Raji (cell line): ENCODE results near the gene PTPRA.

ENCODE experiments used
- POLR2A ChIP-seq: IDR thresholded peaks from 2 replicates; pipeline ENCODE4 v1.6.1; 2011; ENCODE audit warnings: low read depth, low read length, control low read depth; ENCODE audit not compliant: insufficient read depth

Gene PTPRA

DNA sequence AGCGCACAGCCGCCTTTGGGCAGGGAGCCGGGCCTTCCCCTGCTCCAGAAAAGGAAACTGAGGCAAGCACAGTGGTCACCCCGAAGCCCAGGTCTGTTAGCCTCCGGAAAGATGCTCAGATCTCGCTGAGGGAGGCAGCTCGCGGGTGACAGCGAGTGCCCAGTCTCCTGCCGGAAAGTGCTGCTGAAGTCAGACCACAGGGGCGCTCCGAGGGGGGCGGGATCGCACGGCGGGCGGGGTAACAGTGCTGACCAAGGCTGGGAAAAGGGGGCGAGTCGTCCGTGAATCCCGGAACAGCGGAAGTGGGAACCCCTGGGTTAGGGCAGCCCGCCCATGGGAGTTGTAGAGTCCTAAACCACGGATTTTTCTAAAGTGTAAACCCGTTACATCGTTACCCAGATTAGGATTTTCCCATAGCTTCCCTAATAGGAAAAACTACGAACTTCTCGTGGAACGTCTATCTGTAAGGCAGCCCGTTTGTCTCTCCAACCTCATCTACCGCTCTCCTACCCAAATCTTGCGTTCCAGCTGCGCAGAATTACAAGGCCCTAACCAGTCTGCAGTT, 32.2 kb upstream of the PTPRA start:
- TF ChIP-seq POLR2A, result no peak

DNA sequence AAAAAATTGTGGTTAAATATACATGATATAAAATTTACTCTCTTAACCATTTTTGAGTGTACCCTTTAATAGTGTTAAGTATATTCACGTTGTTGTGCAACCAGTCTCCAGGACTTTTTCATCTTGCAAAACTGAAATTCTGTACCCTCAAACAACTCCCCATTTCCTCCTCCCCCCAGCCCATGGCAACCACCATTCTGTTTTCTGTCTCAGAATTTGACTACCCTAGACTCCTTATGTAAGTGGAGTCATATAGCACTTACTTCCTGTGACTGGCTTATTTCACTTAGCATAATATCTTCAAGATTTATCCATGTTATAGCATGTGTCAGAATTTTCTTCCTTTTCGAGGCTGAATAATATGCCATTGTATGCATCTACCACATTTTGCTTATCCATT, 27.7 kb upstream of the PTPRA start:
- no peak for TF ChIP-seq POLR2A

DNA sequence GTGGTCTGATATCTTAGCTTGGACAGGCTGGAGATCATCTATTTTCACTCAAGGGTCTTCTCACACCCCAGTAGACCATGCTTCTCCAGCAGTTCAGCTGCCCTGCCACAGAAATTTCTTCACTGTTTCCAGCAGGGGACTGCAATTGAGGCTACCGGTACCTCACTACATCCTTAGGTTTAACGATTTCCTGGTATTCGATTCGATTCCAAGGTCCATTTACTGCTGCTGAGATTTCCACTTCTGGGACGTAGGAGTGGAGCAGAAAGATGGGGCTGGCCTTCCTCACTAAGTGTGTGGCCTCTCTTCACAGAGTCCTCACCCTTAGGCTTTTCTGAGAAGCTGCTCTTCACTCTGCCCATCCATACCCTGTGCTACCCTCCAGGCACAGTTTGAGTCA, 26.6 kb upstream of the PTPRA start:
- TF ChIP-seq POLR2A, result no peak

DNA sequence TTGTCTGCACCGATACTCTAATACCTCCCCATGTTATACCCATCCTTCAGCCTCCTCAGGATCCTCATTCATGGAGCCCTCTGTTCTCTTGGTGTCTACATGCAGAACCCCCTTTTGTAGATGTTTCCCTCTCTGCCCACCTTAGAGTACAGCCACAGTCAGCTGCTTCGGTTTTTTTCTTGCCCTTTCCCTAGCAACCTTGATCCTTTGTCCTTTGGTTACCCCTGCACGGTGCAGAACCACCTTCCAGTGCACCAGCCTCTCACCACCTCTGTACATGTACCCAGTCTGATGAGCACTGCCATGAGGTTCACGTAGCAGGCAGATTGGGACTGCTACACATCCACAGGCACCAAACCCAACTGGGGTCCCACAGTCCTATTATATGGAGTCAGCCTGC, 25.5 kb upstream of the PTPRA start:
- TF ChIP-seq POLR2A, result no peak

DNA sequence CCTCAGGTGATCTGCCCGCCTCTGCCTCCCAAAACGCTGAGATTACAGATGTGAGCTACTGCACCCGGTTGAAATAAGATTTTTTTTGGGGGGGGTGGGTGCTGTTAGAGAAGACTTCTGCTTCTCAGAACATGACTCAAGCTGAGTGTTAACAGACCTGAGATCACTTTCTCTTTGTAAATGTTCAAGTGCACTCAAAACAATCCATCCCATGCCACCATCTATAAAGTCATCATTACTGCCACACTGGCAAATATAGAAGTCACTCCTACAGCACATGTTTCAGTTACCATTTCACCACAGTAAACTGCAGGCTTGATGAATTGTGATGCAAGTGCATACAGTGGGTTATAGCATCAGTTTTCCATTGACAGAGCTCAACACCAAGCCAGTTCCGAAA, 23.8 kb upstream of the PTPRA start:
- TF ChIP-seq POLR2A, result no peak

DNA sequence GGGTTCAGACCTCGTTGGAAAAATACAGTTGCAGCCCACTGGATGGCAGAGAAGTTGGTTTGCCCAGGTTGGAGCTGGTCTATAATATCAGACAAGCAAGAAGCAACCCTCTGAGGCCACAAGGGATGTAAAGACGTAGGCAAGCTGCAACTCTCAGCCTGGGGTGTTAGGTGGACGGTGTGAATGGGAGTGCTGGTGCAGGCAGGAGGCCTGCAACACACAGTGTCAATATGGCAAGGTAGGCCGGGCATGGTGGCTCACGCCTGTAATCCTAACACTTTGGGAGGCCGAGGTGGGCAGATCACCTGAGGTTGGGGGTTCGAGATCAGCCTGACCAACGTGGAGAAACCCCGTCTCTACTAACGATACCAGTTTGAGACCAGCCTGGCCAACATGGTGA, 22.2 kb upstream of the PTPRA start:
- TF ChIP-seq POLR2A, result no peak

DNA sequence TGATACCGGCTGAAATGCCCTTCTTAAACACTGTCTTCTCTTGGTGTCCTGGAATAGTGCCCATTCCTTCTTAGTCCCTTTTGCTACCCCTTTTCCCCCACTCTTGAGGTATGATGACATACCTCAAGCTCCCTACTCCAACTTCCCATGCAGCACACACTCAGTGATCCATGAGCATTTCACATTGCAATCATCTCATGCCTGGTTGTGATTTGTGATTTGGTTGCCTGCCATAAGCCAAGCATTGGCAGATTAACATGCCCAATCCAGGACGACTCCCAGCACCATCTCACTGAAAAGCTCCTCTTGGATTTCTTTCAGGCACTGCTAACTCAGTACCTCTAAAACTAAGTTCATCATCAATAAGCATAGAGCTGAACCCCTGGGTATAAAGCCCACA, 14.7 kb upstream of the PTPRA start:
- TF ChIP-seq POLR2A, result no peak

DNA sequence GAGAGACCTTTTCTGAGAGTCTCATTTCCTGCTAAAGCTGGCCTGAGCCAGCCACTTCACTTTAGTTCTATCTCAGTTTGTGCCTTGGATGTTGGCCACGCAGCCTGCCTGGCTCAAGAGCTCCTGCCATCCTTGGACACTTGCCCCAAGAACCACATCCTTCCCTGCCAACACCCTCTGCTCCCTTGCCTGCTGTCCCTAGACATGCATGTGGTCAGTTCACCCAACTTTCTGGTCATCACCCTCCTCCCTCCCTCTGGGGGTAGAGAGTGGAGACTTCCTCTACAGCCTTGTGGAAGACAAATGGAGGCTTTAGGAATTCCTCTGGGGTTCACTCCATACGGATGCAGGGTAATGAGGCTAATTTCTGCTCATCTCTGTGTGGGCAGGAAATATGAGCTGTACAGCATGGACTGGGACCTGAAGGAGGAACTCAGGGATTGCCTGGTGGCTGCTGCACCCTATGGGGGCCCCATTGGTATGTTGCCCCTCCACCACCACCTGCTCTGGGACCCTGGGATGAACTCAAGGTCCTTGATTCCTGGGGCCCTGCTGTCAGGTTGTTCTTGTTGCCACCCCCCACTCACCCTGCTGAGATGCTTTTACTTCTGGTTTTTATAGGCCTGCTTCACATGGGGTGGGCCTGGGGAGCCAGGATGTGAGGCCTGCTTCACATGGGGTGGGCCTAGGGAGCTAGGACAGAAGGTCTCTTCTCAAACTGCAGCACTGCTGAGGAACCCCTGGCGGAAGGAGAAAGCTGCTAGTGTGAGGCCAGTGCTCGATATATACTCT, 13.8 kb upstream of the PTPRA start:
- TF ChIP-seq POLR2A, result no peak

DNA sequence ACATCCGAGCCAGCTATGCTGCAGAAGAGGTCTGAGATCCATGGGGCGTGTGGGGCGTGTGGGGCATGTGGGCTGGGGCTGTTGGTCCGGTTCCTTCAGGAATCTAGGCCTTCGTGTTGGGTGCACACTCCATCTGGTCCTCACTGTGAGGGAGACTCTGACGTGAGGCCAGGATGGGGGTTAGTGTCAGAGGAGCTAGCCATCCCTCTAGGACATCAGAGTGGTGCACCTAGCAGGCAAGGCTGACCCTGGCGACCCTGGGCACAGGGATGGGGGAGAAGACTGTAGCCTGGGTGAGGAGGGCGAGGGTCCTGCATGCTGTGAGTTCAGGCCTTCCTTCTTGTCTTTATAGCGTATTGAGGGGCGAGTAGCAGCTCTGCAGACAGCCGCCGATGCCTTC, 8.7 kb upstream of the PTPRA start:
- no peak for TF ChIP-seq POLR2A

DNA sequence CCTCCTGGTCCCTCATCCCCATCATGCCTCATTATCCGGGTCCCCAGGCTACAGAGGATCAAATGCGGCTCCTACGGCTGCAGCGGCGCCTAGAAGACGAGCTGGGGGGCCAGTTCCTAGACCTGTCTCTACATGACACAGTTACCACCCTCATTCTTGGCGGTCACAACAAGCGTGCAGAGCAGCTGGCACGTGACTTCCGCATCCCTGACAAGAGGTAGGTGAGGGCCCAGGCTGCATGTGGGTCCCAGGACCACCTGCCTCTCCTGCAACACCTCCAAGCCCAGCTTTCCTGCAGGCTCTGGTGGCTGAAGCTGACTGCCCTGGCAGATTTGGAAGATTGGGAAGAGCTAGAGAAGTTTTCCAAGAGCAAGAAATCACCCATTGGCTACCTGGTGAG, 8.2 kb upstream of the PTPRA start:
- TF ChIP-seq POLR2A, result no peak

DNA sequence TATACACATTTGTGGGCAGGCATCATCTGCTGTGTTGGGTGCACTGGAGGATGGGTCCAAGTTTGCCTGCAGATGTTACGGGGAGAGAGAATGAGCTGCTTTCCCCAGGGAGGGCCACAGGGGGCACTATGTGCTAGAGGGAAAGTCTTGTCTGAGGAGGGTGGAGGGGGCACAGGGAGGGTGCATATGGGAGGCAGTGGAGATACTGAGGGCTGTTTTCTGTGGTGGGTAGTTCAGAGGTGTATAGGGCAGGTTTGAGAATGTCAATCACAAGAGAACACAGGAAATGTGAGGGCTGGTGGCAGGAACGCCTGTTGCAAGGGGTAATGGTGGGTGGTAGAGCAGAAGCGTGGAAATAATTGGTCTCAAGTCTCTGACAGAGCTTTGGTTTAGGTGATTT, 7.7 kb upstream of the PTPRA start:
- TF ChIP-seq POLR2A, result no peak

DNA sequence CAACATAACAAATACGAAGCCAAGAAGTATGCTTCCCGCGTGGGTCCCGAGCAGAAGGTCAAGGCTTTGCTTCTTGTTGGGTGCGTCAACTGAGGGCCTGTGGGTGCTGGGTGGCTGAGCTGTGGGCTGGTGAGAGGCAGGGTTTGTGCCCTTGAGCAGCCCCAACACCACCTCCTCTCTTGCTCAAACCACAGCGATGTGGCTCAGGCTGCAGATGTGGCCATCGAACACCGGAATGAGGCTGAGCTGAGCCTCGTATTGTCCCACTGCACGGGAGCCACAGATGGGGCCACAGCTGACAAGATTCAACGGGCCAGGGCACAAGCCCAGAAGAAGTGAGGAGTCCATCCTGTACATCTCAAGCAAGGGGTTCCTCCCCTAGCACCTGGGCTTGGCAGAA, 7.0 kb upstream of the PTPRA start:
- no peak for TF ChIP-seq POLR2A

DNA sequence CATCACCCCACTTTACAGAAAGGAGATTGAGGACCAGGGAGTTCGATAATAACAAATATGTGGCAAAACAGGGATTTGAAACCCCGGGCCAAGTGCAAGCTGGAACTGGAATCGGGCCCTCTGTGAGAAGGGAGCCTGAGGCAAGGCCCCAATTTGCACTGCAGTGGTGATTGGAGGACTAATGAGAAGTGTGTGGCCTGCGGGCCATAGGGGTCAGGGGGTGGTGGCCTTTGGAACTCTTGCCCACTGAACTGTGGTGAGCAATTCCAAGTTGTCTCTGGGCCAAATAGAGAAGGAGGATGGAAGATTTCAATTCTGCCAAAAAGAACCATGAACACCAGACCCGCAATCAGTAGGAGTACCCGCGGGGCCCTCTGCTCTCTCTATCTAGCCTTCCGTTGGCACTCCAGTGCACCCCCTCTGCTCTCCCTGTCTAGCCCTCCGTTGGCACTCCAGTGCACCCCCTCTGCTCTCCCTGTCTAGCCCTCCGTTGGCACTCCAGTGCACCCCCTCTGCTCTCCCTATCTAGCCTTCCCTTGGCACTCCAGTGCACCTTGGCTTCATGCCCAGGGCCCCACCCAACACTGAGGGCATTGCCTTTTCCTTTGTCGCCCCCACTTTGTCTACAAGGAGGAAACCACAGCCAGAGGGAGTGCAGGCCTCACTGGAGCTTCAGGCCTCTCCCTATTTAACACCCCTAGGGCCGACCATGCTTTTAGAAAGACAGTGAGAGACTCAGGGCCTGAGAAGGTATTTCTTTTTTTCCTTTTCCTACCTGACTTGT, 6.0 kb upstream of the PTPRA start:
- no peak for TF ChIP-seq POLR2A

DNA sequence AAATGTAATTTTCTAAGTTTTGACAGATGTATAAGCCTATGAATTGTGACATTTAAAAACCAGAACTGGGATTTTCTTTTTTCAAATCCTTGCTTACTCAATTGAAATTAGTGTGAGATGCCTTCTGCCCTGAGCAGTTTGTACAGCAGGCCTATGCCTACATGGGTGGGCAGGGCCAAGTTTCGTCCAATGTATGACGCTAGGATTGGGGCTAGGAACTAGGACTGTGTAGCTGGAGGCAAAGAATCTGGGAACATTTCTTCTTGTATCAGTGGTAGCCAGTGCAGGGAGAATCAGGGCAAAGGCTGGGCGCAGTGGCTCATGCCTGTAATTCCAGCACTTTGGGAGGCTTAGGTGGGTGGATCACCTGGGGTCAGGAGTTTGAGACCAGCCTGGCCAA, 3.9 kb upstream of the PTPRA start:
- TF ChIP-seq POLR2A, result no peak

DNA sequence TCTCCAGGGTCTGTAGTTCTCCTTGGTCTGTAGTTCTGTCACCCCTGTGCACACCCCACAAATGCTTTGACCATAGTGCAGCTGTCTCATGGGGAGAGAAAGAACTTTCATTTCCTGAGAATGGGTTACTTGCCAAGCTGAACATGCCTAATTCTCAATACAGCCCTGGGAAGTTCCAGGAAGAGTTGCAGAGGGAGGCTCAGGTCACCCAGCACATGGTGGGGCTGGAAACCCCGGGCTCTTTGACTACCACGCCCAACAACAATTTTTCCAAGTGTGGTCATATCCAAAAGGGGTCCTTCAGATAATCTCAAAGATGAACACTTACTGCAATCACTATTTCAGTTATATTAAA, 2.2 kb upstream of the PTPRA start:
- TF ChIP-seq POLR2A, result no peak

DNA sequence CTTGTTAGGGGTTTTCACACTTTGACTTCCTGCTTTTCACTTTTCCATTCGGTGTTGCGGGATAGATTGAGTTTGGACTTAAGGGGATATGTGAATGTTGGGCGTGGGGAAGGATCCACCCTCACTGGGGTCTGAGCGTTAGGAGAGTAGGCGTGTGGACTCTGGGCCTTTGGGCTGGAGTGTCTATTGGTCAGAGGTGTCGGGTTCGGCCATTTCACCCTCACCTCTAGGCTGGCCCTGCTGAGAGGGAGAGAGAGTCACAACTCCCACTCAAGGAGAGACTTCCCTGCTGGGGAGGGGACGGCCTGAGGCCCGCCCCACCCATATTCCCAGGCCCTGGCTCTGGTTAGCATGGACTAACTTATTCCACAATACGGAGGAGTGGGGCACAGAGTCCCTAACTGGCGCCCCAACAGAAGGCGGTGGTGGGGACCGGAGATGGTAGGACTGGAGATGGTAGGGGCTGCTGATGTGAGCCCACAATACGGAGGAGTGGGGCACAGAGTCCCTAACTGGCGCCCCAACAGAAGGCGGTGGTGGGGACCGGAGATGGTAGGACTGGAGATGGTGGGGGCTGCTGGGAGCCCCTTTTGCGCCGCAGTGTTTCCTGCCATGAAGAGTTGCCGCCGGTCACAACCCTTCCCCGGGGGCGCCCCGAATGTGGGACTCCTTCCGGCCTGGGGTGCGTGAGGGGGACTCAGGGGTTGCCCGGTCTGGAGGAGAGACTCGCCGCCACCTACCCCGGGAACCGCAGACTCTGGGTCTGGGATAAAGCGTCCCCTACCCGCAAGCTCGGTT, 1.4 kb upstream of the PTPRA start:
- no peak for TF ChIP-seq POLR2A

DNA sequence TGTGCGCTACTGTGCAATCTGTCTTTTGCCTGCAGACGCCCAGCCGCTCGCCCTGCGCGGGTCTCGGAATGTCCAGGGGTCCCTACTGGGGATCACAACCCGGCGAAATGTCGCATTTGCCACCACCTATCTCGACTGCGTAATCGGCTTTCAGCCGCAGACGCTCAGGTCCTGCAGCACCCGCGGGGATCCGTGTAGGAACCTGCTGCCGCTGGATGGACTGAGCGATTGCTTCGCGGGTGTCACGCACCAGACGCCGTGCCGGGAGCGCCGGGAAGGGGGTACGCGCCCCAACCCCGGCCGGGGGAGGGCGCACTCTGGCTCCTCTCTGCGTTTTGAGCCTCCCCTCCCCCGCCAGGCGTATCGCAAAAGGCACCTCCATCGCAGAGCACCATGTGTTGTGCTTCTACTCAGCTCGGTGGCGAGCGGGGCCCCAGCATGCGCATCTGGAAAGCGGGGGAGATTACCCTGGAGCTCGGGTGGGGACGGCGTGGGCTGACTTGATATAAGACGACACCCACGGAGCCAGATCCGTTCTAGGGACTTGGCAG, 747 bp upstream of the PTPRA start:
- no peak for TF ChIP-seq POLR2A
